GM23338 (cell line): ENCODE data around the gene OTULINL. TPM values are rescaled to one million over a fixed set of nuclear protein-coding genes. Genes with fewer than 3 reads are reported as not detected.
A peak's percentile ranks its signal among the peaks of the same experiment; 100 is the strongest.

Source experiments
- ATAC-seq: fragments of 200-7000 bp; cut with Tn5 transposase; 3 replicates; pipeline ENCODE4 v1.9.1; 2020
- DNase-seq: peaks from one replicate; pipeline ENCODE4 v3.0.0-alpha.2; 2015; ENCODE audit warnings: low spot score
- H2AFZ ChIP-seq: fragments of 200-600 bp; sonication (generic); 2 replicates; pipeline ENCODE4 v1.8.0; 2016; ENCODE audit warnings: antibody characterized with exemption, mild to moderate bottlenecking, moderate library complexity
- H3F3A ChIP-seq: fragments of 200-600 bp; sonication (generic); replicated peaks from 2 replicates; pipeline ENCODE4 v1.8.0; 2017; ENCODE audit warnings: antibody characterized with exemption, mixed run types, low read depth
- H3K27ac ChIP-seq: fragments of 200-600 bp; sonication (generic); 2 replicates; pipeline ENCODE4 v1.6.1; 2016; ENCODE audit warnings: low read depth
- H3K27me3 ChIP-seq: fragments of 200-600 bp; sonication (generic); 2 replicates; pipeline ENCODE4 v1.8.0; 2016; ENCODE audit warnings: mild to moderate bottlenecking, mixed run types, moderate library complexity; ENCODE audit not compliant: insufficient read depth
- H3K36me3 ChIP-seq: fragments of 200-600 bp; sonication (generic); 2 replicates; pipeline ENCODE4 v1.8.0; 2016; ENCODE audit warnings: mild to moderate bottlenecking; ENCODE audit not compliant: insufficient read depth
- H3K4me1 ChIP-seq: fragments of 200-600 bp; sonication (generic); 2 replicates; pipeline ENCODE4 v1.8.0; 2016; ENCODE audit warnings: mild to moderate bottlenecking, moderate library complexity; ENCODE audit not compliant: insufficient read depth
- H3K4me2 ChIP-seq: fragments of 200-600 bp; sonication (generic); 2 replicates; pipeline ENCODE4 v1.7.1; 2017; ENCODE audit warnings: mixed run types
- H3K4me3 ChIP-seq: fragments of 200-600 bp; sonication (generic); 2 replicates; pipeline ENCODE4 v1.6.1; 2016; ENCODE audit warnings: mixed run types
- H3K79me2 ChIP-seq: fragments of 200-600 bp; sonication (generic); replicated peaks from 2 replicates; pipeline ENCODE4 v1.8.0; 2017; ENCODE audit warnings: mild to moderate bottlenecking; ENCODE audit not compliant: insufficient read depth
- H3K9me2 ChIP-seq: fragments of 200-600 bp; sonication (generic); 2 replicates; pipeline ENCODE4 v1.8.0; 2017; ENCODE audit not compliant: insufficient read depth
- H4K20me1 ChIP-seq: fragments of 200-600 bp; sonication (generic); replicated peaks from 2 replicates; pipeline ENCODE4 v1.8.0; 2017; ENCODE audit warnings: mild to moderate bottlenecking; ENCODE audit not compliant: insufficient read depth
- H3K27ac Mint-ChIP-seq: 2 replicates; pipeline ENCODE4 v1.8.0; 2020; ENCODE audit warnings: inconsistent platforms, mild to moderate bottlenecking, moderate library complexity, mixed read lengths
- H3K27me3 Mint-ChIP-seq: 3 replicates; pipeline ENCODE4 v1.8.0; 2022; ENCODE audit warnings: low read depth, mild to moderate bottlenecking, moderate library complexity, mixed read lengths, inconsistent platforms; ENCODE audit not compliant: insufficient read depth, poor library complexity
- H3K36me3 Mint-ChIP-seq: 3 replicates; pipeline ENCODE4 v1.8.0; 2021; ENCODE audit warnings: low read depth, mild to moderate bottlenecking, inconsistent platforms, moderate library complexity, mixed read lengths
- H3K4me1 Mint-ChIP-seq: 3 replicates; pipeline ENCODE4 v1.8.0; 2020; ENCODE audit warnings: mild to moderate bottlenecking, inconsistent platforms, mixed read lengths
- H3K4me3 Mint-ChIP-seq: 3 replicates; pipeline ENCODE4 v1.8.0; 2021; ENCODE audit warnings: moderate library complexity, mild to moderate bottlenecking, inconsistent platforms, mixed read lengths
- H3K9me3 Mint-ChIP-seq: 3 replicates; pipeline ENCODE4 v1.8.0; 2020; ENCODE audit warnings: moderate library complexity, mild to moderate bottlenecking, inconsistent platforms, mixed read lengths
- ZNF462 ChIP-seq: fragments of 250-450 bp; sonication (Bioruptor Pico); IDR thresholded peaks from 2 replicates; pipeline ENCODE4 v1.5.0; 2020; ENCODE audit warnings: mild to moderate bottlenecking, moderate library complexity
- polyA plus RNA-seq: library from polyadenylated mRNA; unstranded; fragments of >200 nt; fragmentation: Nextera tagmentation; extraction: Ambion mirVana; gene quantifications from 2 replicates; pipeline ENCODE4 v1.2.1, GENCODE V29; 2016
- total RNA-seq: library from RNA; depleted of rRNA; stranded (reverse); fragments of >200 nt; shearing (Covaris generic); gene quantifications from 2 replicates; pipeline ENCODE4 v1.2.3, GENCODE V29; 2014
- TF ChIP-seq, protein P1 (sequence below): IDR thresholded peaks from one replicate; pipeline ENCODE4 v1.6.1; 2018; ENCODE audit warnings: antibody characterized with exemption; ENCODE audit not compliant: unreplicated experiment
- TF ChIP-seq, protein P2 (sequence below), 2 experiments: fragments of 200-600 bp in 1 of 2; sonication (generic) in 1 of 2; conservative IDR thresholded peaks; 2 replicates each; pipeline versions ENCODE4 v1.5.1 to v1.6.1; 2016 to 2017; ENCODE audit warnings: antibody characterized with exemption in 2 of 2, low read depth in 2 of 2, mild to moderate bottlenecking in 2 of 2, moderate library complexity in 1 of 2

OTULINL gene
- total and polyA plus RNA-seq, 2 experiments from 2014 or later: 6.3 to 7.6 TPM

DNA sequence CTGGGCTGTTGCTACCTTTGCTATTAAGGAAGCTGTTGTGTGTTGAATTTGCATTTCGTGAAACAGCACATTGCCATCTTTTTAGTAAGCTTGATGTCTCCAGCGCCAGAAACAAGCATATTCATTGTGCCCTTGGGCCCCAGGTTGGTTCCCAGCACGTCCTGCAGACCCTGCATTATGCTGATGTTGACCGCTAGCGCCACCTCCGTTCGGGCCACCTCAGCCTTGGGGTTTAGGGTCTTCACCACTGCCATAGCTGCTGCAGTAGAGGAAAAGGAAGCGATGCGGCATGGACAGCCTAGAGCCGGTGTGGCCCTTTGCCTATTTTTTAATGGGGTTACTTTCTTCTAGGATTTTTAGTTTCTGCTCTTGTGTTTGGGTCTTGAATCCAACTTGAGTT lies 59.2 kb downstream of the OTULINL start:
- ATAC-seq (peak; percentile 71), DNase-seq (peak; percentile 55)
- Histone ChIP-seq H3K36me3 (no peaks in the 10 kb centered on the region), H3F3A (no peaks in the 10 kb centered on the region), H3K9me2 (no peaks in the 10 kb centered on the region), H3K4me3 (no peak overlapping the region), H4K20me1 (no peaks in the 10 kb centered on the region), H3K79me2 (no peaks in the 10 kb centered on the region), H3K4me1 (no peaks in the 10 kb centered on the region; the same call in 1 of the 2 replicates), H3K27ac (no peak overlapping the region), H3K27me3 (no peaks in the 10 kb centered on the region), H3K4me2 (no peak overlapping the region), H2AFZ (peak overlapping the region; percentile 80)
- Mint-ChIP-seq H3K9me3 (no peaks in the 10 kb centered on the region), H3K4me1 (peaks cover 9% of the 10 kb centered on the region; the same call in 2 of the 3 replicates), H3K4me3 (no peak overlapping the region), H3K36me3 (no peaks in the 10 kb centered on the region), H3K27me3 (no peaks in the 10 kb centered on the region), H3K27ac (no peak overlapping the region)
- TF ChIP-seq, protein P1, sequence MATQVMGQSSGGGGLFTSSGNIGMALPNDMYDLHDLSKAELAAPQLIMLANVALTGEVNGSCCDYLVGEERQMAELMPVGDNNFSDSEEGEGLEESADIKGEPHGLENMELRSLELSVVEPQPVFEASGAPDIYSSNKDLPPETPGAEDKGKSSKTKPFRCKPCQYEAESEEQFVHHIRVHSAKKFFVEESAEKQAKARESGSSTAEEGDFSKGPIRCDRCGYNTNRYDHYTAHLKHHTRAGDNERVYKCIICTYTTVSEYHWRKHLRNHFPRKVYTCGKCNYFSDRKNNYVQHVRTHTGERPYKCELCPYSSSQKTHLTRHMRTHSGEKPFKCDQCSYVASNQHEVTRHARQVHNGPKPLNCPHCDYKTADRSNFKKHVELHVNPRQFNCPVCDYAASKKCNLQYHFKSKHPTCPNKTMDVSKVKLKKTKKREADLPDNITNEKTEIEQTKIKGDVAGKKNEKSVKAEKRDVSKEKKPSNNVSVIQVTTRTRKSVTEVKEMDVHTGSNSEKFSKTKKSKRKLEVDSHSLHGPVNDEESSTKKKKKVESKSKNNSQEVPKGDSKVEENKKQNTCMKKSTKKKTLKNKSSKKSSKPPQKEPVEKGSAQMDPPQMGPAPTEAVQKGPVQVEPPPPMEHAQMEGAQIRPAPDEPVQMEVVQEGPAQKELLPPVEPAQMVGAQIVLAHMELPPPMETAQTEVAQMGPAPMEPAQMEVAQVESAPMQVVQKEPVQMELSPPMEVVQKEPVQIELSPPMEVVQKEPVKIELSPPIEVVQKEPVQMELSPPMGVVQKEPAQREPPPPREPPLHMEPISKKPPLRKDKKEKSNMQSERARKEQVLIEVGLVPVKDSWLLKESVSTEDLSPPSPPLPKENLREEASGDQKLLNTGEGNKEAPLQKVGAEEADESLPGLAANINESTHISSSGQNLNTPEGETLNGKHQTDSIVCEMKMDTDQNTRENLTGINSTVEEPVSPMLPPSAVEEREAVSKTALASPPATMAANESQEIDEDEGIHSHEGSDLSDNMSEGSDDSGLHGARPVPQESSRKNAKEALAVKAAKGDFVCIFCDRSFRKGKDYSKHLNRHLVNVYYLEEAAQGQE: no peak
- TF ChIP-seq ZNF462 (CRISPR knock-in tag): no peak
- TF ChIP-seq, protein P2, sequence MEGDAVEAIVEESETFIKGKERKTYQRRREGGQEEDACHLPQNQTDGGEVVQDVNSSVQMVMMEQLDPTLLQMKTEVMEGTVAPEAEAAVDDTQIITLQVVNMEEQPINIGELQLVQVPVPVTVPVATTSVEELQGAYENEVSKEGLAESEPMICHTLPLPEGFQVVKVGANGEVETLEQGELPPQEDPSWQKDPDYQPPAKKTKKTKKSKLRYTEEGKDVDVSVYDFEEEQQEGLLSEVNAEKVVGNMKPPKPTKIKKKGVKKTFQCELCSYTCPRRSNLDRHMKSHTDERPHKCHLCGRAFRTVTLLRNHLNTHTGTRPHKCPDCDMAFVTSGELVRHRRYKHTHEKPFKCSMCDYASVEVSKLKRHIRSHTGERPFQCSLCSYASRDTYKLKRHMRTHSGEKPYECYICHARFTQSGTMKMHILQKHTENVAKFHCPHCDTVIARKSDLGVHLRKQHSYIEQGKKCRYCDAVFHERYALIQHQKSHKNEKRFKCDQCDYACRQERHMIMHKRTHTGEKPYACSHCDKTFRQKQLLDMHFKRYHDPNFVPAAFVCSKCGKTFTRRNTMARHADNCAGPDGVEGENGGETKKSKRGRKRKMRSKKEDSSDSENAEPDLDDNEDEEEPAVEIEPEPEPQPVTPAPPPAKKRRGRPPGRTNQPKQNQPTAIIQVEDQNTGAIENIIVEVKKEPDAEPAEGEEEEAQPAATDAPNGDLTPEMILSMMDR (conservative IDR thresholded peaks at IDR 0.05; ENCODE audit: low read depth in 2 of 2): peak; percentile 33 to 74
